Endothelial cell of umbilical vein (primary cell): ENCODE measurements around the gene ZNF669. TPM values are rescaled to one million over a fixed set of nuclear protein-coding genes. Genes with fewer than 3 reads are reported as not detected.

Experiments used
- BruUV-seq: library from RNA; stranded (reverse); fragments of 400-500 nt; replicated peaks from 2 replicates; lab custom pipeline; 2021; lab: Mats Ljungman, UMichigan
- CTCF ChIA-PET: fragments of 300-600, 350-600 bp; sonication (Branson Sonifier 250); formaldehyde crosslinking; loops from one replicate; lab custom pipeline; 2021; ENCODE audit warnings: antibody characterized with exemption, inconsistent platforms; lab: Charles Lee
- POLR2A ChIA-PET: fragments of 300-600, 350-600 bp; sonication (Branson Sonifier 250); formaldehyde crosslinking; loops from one replicate; lab custom pipeline; 2021; ENCODE audit warnings: antibody characterized with exemption, inconsistent platforms; lab: Charles Lee
- DNase-seq: peaks from one replicate; pipeline ENCODE4 v3.0.0-alpha.2; 2011; ENCODE audit warnings: low read depth, low spot score
- FAIRE-seq: peaks from 2 replicates; lab custom pipeline; 2011; peaks lifted over from hg19 to GRCh38; lab: Jason Lieb, UNC
- H2AFZ ChIP-seq: 2 replicates; pipeline ENCODE4 v1.6.0; 2012; ENCODE audit warnings: low read depth, low read length, control low read depth, inconsistent platforms
- H3K27ac ChIP-seq: 2 replicates; pipeline ENCODE4 v1.5.1; 2011; ENCODE audit warnings: low read depth, mild to moderate bottlenecking, control low read depth, low read length, moderate library complexity; ENCODE audit not compliant: insufficient read depth
- H3K27me3 ChIP-seq, 2 experiments: 2 replicates each; pipeline versions ENCODE4 v1.6.0 to v1.6.1; 2011; ENCODE audit warnings: low read length in 2 of 2, mixed read lengths in 1 of 2; ENCODE audit not compliant: control insufficient read depth in 2 of 2, insufficient read depth in 2 of 2
- H3K36me3 ChIP-seq, 2 experiments: 2 replicates in 1 of 2; 3 replicates in 1 of 2; pipeline ENCODE4 v1.5.1; 2011; ENCODE audit warnings: low read length in 2 of 2, mild to moderate bottlenecking in 1 of 2, moderate library complexity in 1 of 2; ENCODE audit not compliant: control insufficient read depth in 2 of 2, insufficient read depth in 2 of 2; ENCODE audit errors: extremely low read depth in 1 of 2
- H3K4me1 ChIP-seq: 3 replicates; pipeline ENCODE4 v1.5.1; 2011; ENCODE audit warnings: mild to moderate bottlenecking, low read length; ENCODE audit not compliant: control insufficient read depth, insufficient read depth; ENCODE audit errors: extremely low read depth
- H3K4me2 ChIP-seq: 2 replicates; pipeline ENCODE4 v1.6.1; 2011; ENCODE audit warnings: low read length, control low read depth, mixed read lengths; ENCODE audit not compliant: insufficient read depth
- H3K4me3 ChIP-seq, 3 experiments: fragments of 200-600 bp in 1 of 3; sonication (generic), shearing (Covaris generic) in 1 of 3; replicated peaks in 1 of 3; 2 replicates each; pipeline ENCODE4 v1.5.1; 2011 to 2016; ENCODE audit warnings: control low read depth in 3 of 3, low read length in 3 of 3, mild to moderate bottlenecking in 2 of 3, inconsistent platforms in 1 of 3, low read depth in 1 of 3, moderate library complexity in 1 of 3; ENCODE audit not compliant: insufficient read depth in 1 of 3
- H3K79me2 ChIP-seq: 2 replicates; pipeline ENCODE4 v1.6.0; 2012; ENCODE audit warnings: low read length, inconsistent platforms; ENCODE audit not compliant: control insufficient read depth, insufficient read depth
- H3K9ac ChIP-seq: replicated peaks from 2 replicates; pipeline ENCODE3; 2011; ENCODE audit warnings: low read length, control low read depth; ENCODE audit not compliant: insufficient read depth; ENCODE audit errors: extremely low read depth
- H3K9me1 ChIP-seq: replicated peaks from 3 replicates; pipeline ENCODE4 v1.6.0; 2011; ENCODE audit warnings: mild to moderate bottlenecking, low read length; ENCODE audit not compliant: control insufficient read depth, insufficient read depth; ENCODE audit errors: extremely low read depth
- H3K9me3 ChIP-seq: replicated peaks from 2 replicates; pipeline ENCODE4 v1.5.1; 2012; ENCODE audit warnings: low read length, inconsistent platforms; ENCODE audit not compliant: control insufficient read depth, insufficient read depth
- H4K20me1 ChIP-seq: replicated peaks from 2 replicates; pipeline ENCODE3; 2011; ENCODE audit warnings: mild to moderate bottlenecking, low read length; ENCODE audit not compliant: control insufficient read depth, insufficient read depth; ENCODE audit errors: extremely low read depth
- CTCF ChIP-seq, 2 donors: IDR thresholded peaks; 1 replicate in 1 of 2; 2 replicates in 1 of 2; pipeline ENCODE4 v1.5.1; 2011; ENCODE audit warnings: low read length in 2 of 2, mild to moderate bottlenecking in 2 of 2, moderate library complexity in 2 of 2, control low read depth in 1 of 2, inconsistent platforms in 1 of 2, low read depth in 1 of 2; ENCODE audit not compliant: insufficient read depth in 1 of 2; ENCODE audit errors: extremely low read depth in 1 of 2
- FOS ChIP-seq: IDR thresholded peaks from 2 replicates; pipeline ENCODE4 v1.6.1; 2011; ENCODE audit warnings: mild to moderate bottlenecking, low read length, moderate library complexity, borderline replicate concordance; ENCODE audit not compliant: insufficient read depth
- GATA2 ChIP-seq: IDR thresholded peaks from 2 replicates; pipeline ENCODE4 v1.7.0; 2011; ENCODE audit warnings: low read depth, mild to moderate bottlenecking, moderate library complexity, mixed read lengths, low read length; ENCODE audit not compliant: insufficient read length, insufficient read depth
- JUN ChIP-seq: IDR thresholded peaks from 2 replicates; pipeline ENCODE4 v1.6.1; 2011; ENCODE audit warnings: borderline replicate concordance, low read depth; ENCODE audit not compliant: insufficient read length, insufficient read depth
- POLR2A ChIP-seq: IDR thresholded peaks from 2 replicates; pipeline ENCODE4 v1.6.1; 2012; ENCODE audit warnings: low read depth, mild to moderate bottlenecking, control low read depth, low read length
- POLR2AphosphoS5 ChIP-seq: IDR thresholded peaks from 2 replicates; pipeline ENCODE4 v1.6.1; 2012; ENCODE audit warnings: low read depth, mild to moderate bottlenecking, control low read depth, low read length, moderate library complexity; ENCODE audit not compliant: insufficient read depth
- dilution Hi-C: fragments of 300-500 bp; cut with MboI; formaldehyde crosslinking; loops from one replicate; pipeline ENCODE4 v1.15.0; 2019; ENCODE audit warnings: low sequenced_read_pairs; ENCODE audit not compliant: extremely low pct_ligation_motif_present
- intact Hi-C: fragments of 100-400 bp; cut with micrococcal nuclease; formaldehyde crosslinking; loops from one replicate; pipeline ENCODE4 v1.10.0; 2022
- polyA plus RNA-seq, 4 experiments: library from polyadenylated mRNA; depleted of rRNA in 3 of 4; stranded (reverse) in 3 of 4; unstranded in 1 of 4; fragments of >200 nt; gene quantifications; 2 replicates each; pipeline versions ENCODE4 v1.2.1 to v1.2.3, GENCODE V29; 2011 to 2012; ENCODE audit warnings: missing spikeins in 1 of 4
- total RNA-seq: library from RNA; stranded (reverse); gene quantifications from 2 replicates; pipeline ENCODE4 v1.2.3, GENCODE V29; 2021

Gene ZNF669
- total and polyA plus RNA-seq, 2 donors (not counting 3 experiments of a cell fraction or from before 2014, with no cell fraction given) = 2.4 to 7.8 TPM

GRCh38 chr1:247078258-247079140 is 25.7 kb downstream of the ZNF669 start, which contains the start of gene ZNF670:
Gene ZNF670, minus strand, starts transcription at chr1:247078811. Its CDS starts 215 bp downstream, at chr1:247078596.
- DNase-seq (peak; percentile 96), FAIRE-seq (peak; percentile 90)
- Histone ChIP-seq H3K36me3 (no peaks in the 10 kb centered on the region), H3K4me3 (peak within 1 kb of the TSS; percentile 72 to 90 (median 82)), H4K20me1 (peaks cover 2% of the 10 kb centered on the region), H3K9me1 (no peaks in the 10 kb centered on the region), H3K79me2 (peaks cover 33% of the 10 kb centered on the region), H3K27me3 (no peaks in the 10 kb centered on the region), H3K4me1 (peaks cover 16% of the 10 kb centered on the region), H2AFZ (peak within 1 kb of the TSS; percentile 85), H3K9me3 (no peaks in the 10 kb centered on the region), H3K27ac (peak within 1 kb of the TSS; percentile 79), H3K4me2 (peak within 1 kb of the TSS; percentile 97), H3K9ac (peak within 1 kb of the TSS; percentile 83)
- dilution Hi-C loops (no loop called here), intact Hi-C loops (loop anchor here (1.0 to 2.0 kb wide), 5 partner anchors 26 to 172 kb away; partner anchors contain the start of genes ZNF669 and ZNF695)
- BruUV-seq = TSS peak; percentile 50
- TF ChIP-seq FOS (peak; percentile 7), GATA2 (peak; percentile 73), POLR2A (peak; percentile 79), POLR2AphosphoS5 (peak; percentile 76), CTCF (IDR thresholded peaks at IDR 0.05; ENCODE audit: extremely low read depth in 1 of 2, insufficient read depth in 1 of 2, low read depth in 1 of 2, low read length in 2 of 2) (peak in 1 of 2 donors; percentile 7), JUN (no peak)
- ChIA-PET POLR2A (no interaction called here), CTCF (interaction anchor here (1.2 kb wide), 1 partner anchor 171 kb away, joined by 4 read pairs; no protein-coding TSS in a partner anchor)
